Liver (tissue), 9 donors: ENCODE measurements around the gene ODAD3. TPM values are rescaled to one million over a fixed set of nuclear protein-coding genes. Genes with fewer than 3 reads are reported as not detected.

Experiments used
- DNase-seq: peaks from one replicate; pipeline ENCODE4 v3.0.0-alpha.2; 2017; ENCODE audit warnings: low spot score
- H3K27ac ChIP-seq, 2 donors: one replicate each; pipeline ENCODE4 v1.7.0; 2013; ENCODE audit warnings: inconsistent platforms in 2 of 2, low read length in 2 of 2, control low read depth in 1 of 2, low read depth in 1 of 2, mild to moderate bottlenecking in 1 of 2
- H3K27me3 ChIP-seq, 4 donors: one replicate each; pipeline versions ENCODE4 v1.6.1 to v1.7.0; 2013; ENCODE audit warnings: low read length in 3 of 4, inconsistent platforms in 1 of 4, mild to moderate bottlenecking in 1 of 4, moderate library complexity in 1 of 4; ENCODE audit not compliant: control insufficient read depth in 4 of 4, insufficient read depth in 4 of 4
- H3K36me3 ChIP-seq, 4 donors: one replicate each; pipeline versions ENCODE4 v1.6.1 to v1.7.0; 2013; ENCODE audit warnings: low read length in 3 of 4, mild to moderate bottlenecking in 3 of 4, low read depth in 1 of 4, moderate library complexity in 1 of 4; ENCODE audit not compliant: control insufficient read depth in 4 of 4, insufficient read depth in 3 of 4
- H3K4me1 ChIP-seq, 4 donors: one replicate each; pipeline versions ENCODE4 v1.6.1 to v1.7.0; 2013; ENCODE audit warnings: low read length in 3 of 4, mild to moderate bottlenecking in 3 of 4, moderate library complexity in 1 of 4; ENCODE audit not compliant: control insufficient read depth in 4 of 4, insufficient read depth in 4 of 4
- H3K4me3 ChIP-seq, 3 donors: one replicate each; pipeline versions ENCODE4 v1.6.1 to v1.7.0; 2013; ENCODE audit warnings: low read length in 3 of 3, control low read depth in 1 of 3, low read depth in 1 of 3, mild to moderate bottlenecking in 1 of 3
- H3K9ac ChIP-seq, 2 donors: one replicate each; pipeline ENCODE4 v1.7.0; 2013; ENCODE audit warnings: low read length in 2 of 2, mild to moderate bottlenecking in 2 of 2, moderate library complexity in 2 of 2, control low read depth in 1 of 2, low read depth in 1 of 2
- H3K9me3 ChIP-seq, 4 donors: one replicate each; pipeline versions ENCODE4 v1.6.1 to v1.7.0; 2013; ENCODE audit warnings: low read length in 3 of 4; ENCODE audit not compliant: control insufficient read depth in 4 of 4
- ATF3 ChIP-seq: IDR thresholded peaks from 2 replicates; pipeline ENCODE4 v1.6.1; 2016; ENCODE audit warnings: antibody characterized with exemption
- CTCF ChIP-seq: fragments of 150-350 bp; IDR thresholded peaks from 2 replicates; pipeline ENCODE4 v1.5.1; 2017; ENCODE audit warnings: improper control_type of control experiment, low read depth, low read length; ENCODE audit not compliant: missing input control
- EGR1 ChIP-seq, 2 donors: IDR thresholded peaks; 2 replicates each; pipeline ENCODE4 v1.6.1; 2016 to 2018; ENCODE audit warnings: antibody characterized with exemption in 2 of 2, low read depth in 2 of 2
- FOXA1 ChIP-seq: IDR thresholded peaks from 2 replicates; pipeline ENCODE4 v1.6.1; 2016; ENCODE audit warnings: antibody characterized with exemption
- FOXA2 ChIP-seq: IDR thresholded peaks from 2 replicates; pipeline ENCODE4 v1.6.1; 2016; ENCODE audit warnings: antibody characterized with exemption
- HNF4A ChIP-seq, 2 donors: conservative IDR thresholded peaks; 2 replicates each; pipeline ENCODE4 v1.6.1; 2016; ENCODE audit warnings: antibody characterized with exemption in 2 of 2, mild to moderate bottlenecking in 2 of 2
- HNF4G ChIP-seq: IDR thresholded peaks from 2 replicates; pipeline ENCODE4 v1.6.1; 2016; ENCODE audit warnings: antibody characterized with exemption
- JUND ChIP-seq, 2 donors: IDR thresholded peaks; 2 replicates each; pipeline ENCODE4 v1.6.1; 2016; ENCODE audit warnings: antibody characterized with exemption in 2 of 2
- MAX ChIP-seq: IDR thresholded peaks from 2 replicates; pipeline ENCODE4 v1.6.1; 2016; ENCODE audit warnings: antibody characterized with exemption
- NR2F2 ChIP-seq: IDR thresholded peaks from 2 replicates; pipeline ENCODE4 v1.6.1; 2016; ENCODE audit warnings: antibody characterized with exemption
- RAD21 ChIP-seq, 2 donors: IDR thresholded peaks; 2 replicates each; pipeline ENCODE4 v1.6.1; 2016; ENCODE audit warnings: antibody characterized with exemption in 2 of 2, mild to moderate bottlenecking in 2 of 2
- RXRA ChIP-seq, 2 donors: IDR thresholded peaks; 2 replicates each; pipeline ENCODE4 v1.6.1; 2017 to 2018; ENCODE audit warnings: antibody characterized with exemption in 2 of 2, mild to moderate bottlenecking in 1 of 2
- SP1 ChIP-seq: IDR thresholded peaks from 2 replicates; pipeline ENCODE4 v1.6.1; 2018; ENCODE audit warnings: antibody characterized with exemption, mild to moderate bottlenecking
- TAF1 ChIP-seq: conservative IDR thresholded peaks from 2 replicates; pipeline ENCODE4 v1.6.1; 2016; ENCODE audit warnings: antibody characterized with exemption, mild to moderate bottlenecking
- YY1 ChIP-seq: IDR thresholded peaks from 2 replicates; pipeline ENCODE4 v1.6.1; 2016; ENCODE audit warnings: antibody characterized with exemption, mild to moderate bottlenecking
- WGBS: extraction: QIAGEN DNeasy Blood & Tissue Kit; methylation state at CpG from one replicate; pipeline ENCODE4 v1.1.7; 2013; 5-methylcytosine and 5-hydroxymethylcytosine counted together
- polyA plus RNA-seq, 2 donors: library from polyadenylated mRNA; stranded (reverse) in 1 of 2; unstranded in 1 of 2; fragments of 200-250 nt in 1 of 2; fragments of >200 nt in 1 of 2; fragmentation: Nextera tagmentation in 1 of 2; extraction: Ambion mirVana in 1 of 2; gene quantifications; one replicate each; pipeline versions ENCODE4 v1.2.1 to v1.2.3, GENCODE V29; 2013 to 2015
- total RNA-seq, 2 donors: library from RNA; depleted of rRNA; stranded (reverse); fragments of >200 nt; gene quantifications; one replicate each; pipeline ENCODE4 v1.2.3, GENCODE V29; 2014
- TF ChIP-seq, protein P1 (sequence below): IDR thresholded peaks from 2 replicates; pipeline ENCODE4 v1.6.1; 2016; ENCODE audit warnings: antibody characterized with exemption
- donor health status: healthy.
- donor health status: healthy.
- donor health status: healthy.
- donor health status: healthy.
- donor health status: healthy.

The ODAD3 gene
- total and polyA plus RNA-seq, 4 donors: 0.08 to 0.46 (median 0.21) TPM; not detected in 1

DNA sequence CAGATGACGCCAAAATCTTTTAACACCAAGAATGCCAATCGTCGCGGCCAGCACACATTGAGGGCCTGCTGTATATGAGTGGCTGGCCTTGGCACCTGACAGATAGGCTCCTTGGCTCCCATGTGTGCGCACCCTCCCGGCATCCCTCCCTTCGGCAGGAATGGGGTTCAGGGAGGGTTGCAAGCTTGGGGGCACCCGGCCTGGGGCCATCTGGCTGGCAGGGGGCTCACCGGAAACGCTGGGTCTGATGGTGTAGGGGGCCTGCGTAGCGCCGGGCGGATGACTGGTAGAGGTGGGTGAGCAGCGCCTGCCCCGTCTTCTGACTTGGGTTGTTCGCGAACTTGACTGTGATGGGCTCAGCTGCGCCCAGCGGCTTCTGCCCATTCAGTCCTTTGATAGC lies 22.9 kb upstream of the ODAD3 start:
- H3K27ac ChIP-seq: no peak overlapping the region
- no peaks in the 10 kb centered on the region for H3K27me3 ChIP-seq
- TF ChIP-seq TAF1 (no peak), YY1 (no peak), RXRA (IDR thresholded peaks at IDR 0.05) (no peak), ATF3 (no peak), MAX (no peak), FOXA1 (no peak), FOXA2 (no peak), JUND (IDR thresholded peaks at IDR 0.05) (no peak), CTCF (no peak), SP1 (no peak)
- TF ChIP-seq, protein P1, sequence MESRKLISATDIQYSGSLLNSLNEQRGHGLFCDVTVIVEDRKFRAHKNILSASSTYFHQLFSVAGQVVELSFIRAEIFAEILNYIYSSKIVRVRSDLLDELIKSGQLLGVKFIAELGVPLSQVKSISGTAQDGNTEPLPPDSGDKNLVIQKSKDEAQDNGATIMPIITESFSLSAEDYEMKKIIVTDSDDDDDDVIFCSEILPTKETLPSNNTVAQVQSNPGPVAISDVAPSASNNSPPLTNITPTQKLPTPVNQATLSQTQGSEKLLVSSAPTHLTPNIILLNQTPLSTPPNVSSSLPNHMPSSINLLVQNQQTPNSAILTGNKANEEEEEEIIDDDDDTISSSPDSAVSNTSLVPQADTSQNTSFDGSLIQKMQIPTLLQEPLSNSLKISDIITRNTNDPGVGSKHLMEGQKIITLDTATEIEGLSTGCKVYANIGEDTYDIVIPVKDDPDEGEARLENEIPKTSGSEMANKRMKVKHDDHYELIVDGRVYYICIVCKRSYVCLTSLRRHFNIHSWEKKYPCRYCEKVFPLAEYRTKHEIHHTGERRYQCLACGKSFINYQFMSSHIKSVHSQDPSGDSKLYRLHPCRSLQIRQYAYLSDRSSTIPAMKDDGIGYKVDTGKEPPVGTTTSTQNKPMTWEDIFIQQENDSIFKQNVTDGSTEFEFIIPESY: no peak
- no peak overlapping the region for H3K4me3 ChIP-seq
- no peaks in the 10 kb centered on the region for H3K9me3 ChIP-seq
- 87% methylated on average over 20 of the region's 20 CpGs for WGBS
- no peaks in the 10 kb centered on the region for H3K4me1 ChIP-seq
- H3K36me3 ChIP-seq: no peaks in the 10 kb centered on the region
- no peak for DNase-seq
- no peak overlapping the region for H3K9ac ChIP-seq

- Histone ChIP-seq H3K9ac (no peak overlapping the region), H3K27me3 (no peaks in the 10 kb centered on the region), H3K4me3 (no peak overlapping the region), H3K9me3 (no peaks in the 10 kb centered on the region), H3K36me3 (no peaks in the 10 kb centered on the region), H3K4me1 (no peaks in the 10 kb centered on the region), H3K27ac (no peak overlapping the region)
- no peak for DNase-seq
- 29% methylated on average over 18 of the region's 18 CpGs for WGBS
- TF ChIP-seq JUND (IDR thresholded peaks at IDR 0.05): no peak
- TF ChIP-seq RAD21 (IDR thresholded peaks at IDR 0.05): no peak
These were observed 22.2 kb upstream of the ODAD3 start for GRCh38 chr19:11457115-11457514.

- DNase-seq: no peak
- Histone ChIP-seq H3K9me3 (no peaks in the 10 kb centered on the region), H3K27me3 (no peaks in the 10 kb centered on the region), H3K4me3 (no peak overlapping the region), H3K4me1 (no peaks in the 10 kb centered on the region), H3K36me3 (no peaks in the 10 kb centered on the region), H3K27ac (no peak overlapping the region), H3K9ac (no peak overlapping the region)
- 90% methylated on average over 7 of the region's 7 CpGs for WGBS
- no peak for TF ChIP-seq HNF4G
- TF ChIP-seq CTCF: no peak
- TF ChIP-seq RAD21 (IDR thresholded peaks at IDR 0.05): no peak
- TF ChIP-seq MAX: no peak
- TF ChIP-seq EGR1 (IDR thresholded peaks at IDR 0.05; ENCODE audit: low read depth in 2 of 2): no peak
- no peak for TF ChIP-seq FOXA2
- no peak for TF ChIP-seq SP1
- TF ChIP-seq HNF4A (conservative IDR thresholded peaks at IDR 0.05): no peak
- TF ChIP-seq FOXA1: no peak
- TF ChIP-seq YY1: no peak
- TF ChIP-seq TAF1: no peak
- TF ChIP-seq NR2F2: no peak
- no peak for TF ChIP-seq ATF3
- TF ChIP-seq RXRA (IDR thresholded peaks at IDR 0.05): no peak
- TF ChIP-seq, protein P1: no peak
These were observed 21.7 kb upstream of the ODAD3 start for GRCh38 chr19:11456659-11457058.
